ENCODE results near the gene GRIA2.

DNA sequence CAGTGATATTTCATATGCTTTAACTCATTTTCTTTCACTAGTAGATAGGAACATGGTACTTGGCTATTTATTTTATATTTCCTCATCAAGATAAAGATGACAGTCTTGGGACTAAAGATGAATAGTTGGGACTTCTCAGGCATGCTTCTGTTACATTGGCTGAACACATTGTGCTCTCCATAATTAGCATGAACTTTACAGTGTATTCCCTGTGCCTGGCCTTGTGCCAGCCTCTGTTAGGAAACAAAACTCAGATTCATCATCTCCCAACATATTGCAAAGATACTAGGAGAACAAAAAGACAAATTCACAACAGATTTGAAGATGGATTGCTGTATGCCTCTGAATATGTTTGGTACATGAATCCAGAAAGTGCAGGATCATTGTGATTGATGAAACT is 26.4 kb downstream of the GRIA2 start:
- no peak for TF ChIP-seq POLR2A (IDR thresholded peaks at IDR 0.05)
- TF ChIP-seq, protein P1, sequence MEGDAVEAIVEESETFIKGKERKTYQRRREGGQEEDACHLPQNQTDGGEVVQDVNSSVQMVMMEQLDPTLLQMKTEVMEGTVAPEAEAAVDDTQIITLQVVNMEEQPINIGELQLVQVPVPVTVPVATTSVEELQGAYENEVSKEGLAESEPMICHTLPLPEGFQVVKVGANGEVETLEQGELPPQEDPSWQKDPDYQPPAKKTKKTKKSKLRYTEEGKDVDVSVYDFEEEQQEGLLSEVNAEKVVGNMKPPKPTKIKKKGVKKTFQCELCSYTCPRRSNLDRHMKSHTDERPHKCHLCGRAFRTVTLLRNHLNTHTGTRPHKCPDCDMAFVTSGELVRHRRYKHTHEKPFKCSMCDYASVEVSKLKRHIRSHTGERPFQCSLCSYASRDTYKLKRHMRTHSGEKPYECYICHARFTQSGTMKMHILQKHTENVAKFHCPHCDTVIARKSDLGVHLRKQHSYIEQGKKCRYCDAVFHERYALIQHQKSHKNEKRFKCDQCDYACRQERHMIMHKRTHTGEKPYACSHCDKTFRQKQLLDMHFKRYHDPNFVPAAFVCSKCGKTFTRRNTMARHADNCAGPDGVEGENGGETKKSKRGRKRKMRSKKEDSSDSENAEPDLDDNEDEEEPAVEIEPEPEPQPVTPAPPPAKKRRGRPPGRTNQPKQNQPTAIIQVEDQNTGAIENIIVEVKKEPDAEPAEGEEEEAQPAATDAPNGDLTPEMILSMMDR (IDR thresholded peaks at IDR 0.05), result no peak

Data from esophagus squamous epithelium (tissue), 4 donors.